ENCODE measurements around the gene ANKRD23. TPM values are rescaled to one million over a fixed set of nuclear protein-coding genes. Genes with fewer than 3 reads are reported as not detected.

Gene ANKRD23
- total RNA-seq, 1 donor from 2014 or later = 1.7 TPM

- Histone ChIP-seq H3K27me3 (no peaks in the 10 kb centered on the region), H3K9me3 (no peaks in the 10 kb centered on the region), H3K4me3 (no peak overlapping the region), H3K27ac (no peak overlapping the region), H3K36me3 (no peaks in the 10 kb centered on the region), H3K4me1 (peaks cover 9% of the 10 kb centered on the region)
- no peak for ATAC-seq
- intact Hi-C loops (cut with DNase I) = no loop called here
- TF ChIP-seq CTCF (IDR thresholded peaks at IDR 0.05) = no peak
- DNase-seq = no peak
These were observed 35.1 kb upstream of the ANKRD23 start for GRCh38 chr2:96878796-96879544.

- intact Hi-C loops (cut with DNase I) = no loop called here
- Histone ChIP-seq H3K4me3 (no peak overlapping the region), H3K36me3 (no peaks in the 10 kb centered on the region), H3K4me1 (peaks cover 17% of the 10 kb centered on the region), H3K9me3 (no peaks in the 10 kb centered on the region), H3K27ac (no peak overlapping the region), H3K27me3 (no peaks in the 10 kb centered on the region)
- ATAC-seq (no peak), DNase-seq (no peak)
- TF ChIP-seq CTCF (IDR thresholded peaks at IDR 0.05) = no peak
These were observed 34.4 kb upstream of the ANKRD23 start for GRCh38 chr2:96878171-96878570.

- Histone ChIP-seq H3K4me3 (no peak overlapping the region), H3K4me1 (peaks cover 22% of the 10 kb centered on the region), H3K36me3 (no peaks in the 10 kb centered on the region), H3K9me3 (no peaks in the 10 kb centered on the region), H3K27me3 (no peaks in the 10 kb centered on the region), H3K27ac (no peak overlapping the region)
- intact Hi-C loops (cut with DNase I) = no loop called here
- no peak for TF ChIP-seq CTCF (IDR thresholded peaks at IDR 0.05)
- ATAC-seq (no peak), DNase-seq (no peak)
These were observed 33.8 kb upstream of the ANKRD23 start for GRCh38 chr2:96877631-96878092.

GRCh38 chr2:96877042-96877451 is 33.2 kb upstream of the ANKRD23 start:
- no peak for ATAC-seq

GRCh38 chr2:96876269-96877041 is 32.6 kb upstream of the ANKRD23 start:
- Histone ChIP-seq H3K4me3 (no peak overlapping the region), H3K27ac (no peak overlapping the region), H3K36me3 (no peaks in the 10 kb centered on the region), H3K4me1 (peaks cover 19% of the 10 kb centered on the region), H3K27me3 (no peaks in the 10 kb centered on the region), H3K9me3 (no peaks in the 10 kb centered on the region)
- DNase-seq (no peak), ATAC-seq (no peak)
- no peak for TF ChIP-seq CTCF (IDR thresholded peaks at IDR 0.05)
- intact Hi-C loops (cut with DNase I) = no loop called here

More at GRCh38 chr2:96877042-96877451, 33.2 kb upstream of the ANKRD23 start:
- intact Hi-C loops (cut with DNase I) = no loop called here
- Histone ChIP-seq H3K27me3 (no peaks in the 10 kb centered on the region), H3K36me3 (no peaks in the 10 kb centered on the region), H3K4me1 (peaks cover 23% of the 10 kb centered on the region), H3K27ac (no peak overlapping the region), H3K4me3 (no peak overlapping the region), H3K9me3 (no peaks in the 10 kb centered on the region)
- no peak for DNase-seq
- TF ChIP-seq CTCF (IDR thresholded peaks at IDR 0.05) = no peak

Measured in upper lobe of right lung (tissue), 1 donor.